Osteoblast (primary cell): ENCODE data around the gene CCDC12. TPM values are rescaled to one million over a fixed set of nuclear protein-coding genes. Genes with fewer than 3 reads are reported as not detected.
A peak's percentile ranks its signal among the peaks of the same experiment; 100 is the strongest.

Source experiments
- DNase-seq: peaks from one replicate; pipeline ENCODE4 v3.0.0; 2011; ENCODE audit warnings: low spot score, mixed read lengths; ENCODE audit not compliant: insufficient read length; ENCODE audit errors: missing footprints
- H2AFZ ChIP-seq: 2 replicates; pipeline ENCODE4 v1.6.0; 2011; ENCODE audit warnings: mild to moderate bottlenecking, low read length
- H3K27ac ChIP-seq: 2 replicates; pipeline ENCODE4 v1.5.1; 2011; ENCODE audit warnings: mild to moderate bottlenecking, low read depth, low read length, moderate library complexity
- H3K27me3 ChIP-seq: 2 replicates; pipeline ENCODE4 v1.6.0; 2012; ENCODE audit warnings: mild to moderate bottlenecking, control low read depth, inconsistent platforms, low read length, moderate library complexity; ENCODE audit not compliant: insufficient read depth
- H3K36me3 ChIP-seq: 2 replicates; pipeline ENCODE4 v1.5.1; 2011; ENCODE audit warnings: mild to moderate bottlenecking, low read length, control low read depth, moderate library complexity; ENCODE audit not compliant: insufficient read depth
- H3K4me1 ChIP-seq: 2 replicates; pipeline ENCODE4 v1.5.1; 2011; ENCODE audit warnings: mild to moderate bottlenecking, low read length, control low read depth, moderate library complexity; ENCODE audit not compliant: insufficient read depth
- H3K4me2 ChIP-seq: 2 replicates; pipeline ENCODE4 v1.6.0; 2011; ENCODE audit warnings: mild to moderate bottlenecking, low read length; ENCODE audit not compliant: insufficient read depth
- H3K4me3 ChIP-seq: fragments of 200-600 bp; sonication (generic); 3 replicates; pipeline ENCODE4 v1.5.1; 2012; ENCODE audit warnings: mild to moderate bottlenecking, low read length, inconsistent platforms; ENCODE audit not compliant: insufficient read depth
- H3K79me2 ChIP-seq: 2 replicates; pipeline ENCODE4 v1.6.0; 2012; ENCODE audit warnings: mild to moderate bottlenecking, low read length, control low read depth, inconsistent platforms; ENCODE audit not compliant: insufficient read depth
- H3K9me3 ChIP-seq: 2 replicates; pipeline ENCODE4 v1.5.1; 2011; ENCODE audit warnings: low read depth, low read length, control low read depth
- H4K20me1 ChIP-seq: 2 replicates; pipeline ENCODE4 v1.6.0; 2012; ENCODE audit warnings: mild to moderate bottlenecking, low read length, control low read depth; ENCODE audit not compliant: insufficient read depth
- CTCF ChIP-seq: IDR thresholded peaks from 2 replicates; pipeline ENCODE4 v1.5.1; 2011; ENCODE audit warnings: mild to moderate bottlenecking, low read depth, low read length, moderate library complexity; ENCODE audit errors: extremely low read depth
- total RNA-seq: library from RNA; depleted of rRNA; stranded (reverse); fragments of >200 nt; gene quantifications from 2 replicates; pipeline ENCODE4 v1.2.3, GENCODE V29; 2012

CCDC12 gene
- total RNA-seq, 1 donor: 20.6 TPM

- Histone ChIP-seq H3K4me1 (peaks cover 27% of the 10 kb centered on the region), H3K36me3 (no peaks in the 10 kb centered on the region), H3K27me3 (no peaks in the 10 kb centered on the region), H3K79me2 (no peaks in the 10 kb centered on the region), H2AFZ (no peak overlapping the region), H3K9me3 (no peaks in the 10 kb centered on the region), H4K20me1 (no peaks in the 10 kb centered on the region), H3K27ac (no peak overlapping the region), H3K4me3 (no peak overlapping the region), H3K4me2 (no peak overlapping the region)
- no peak for TF ChIP-seq CTCF
- peak; percentile 48 for DNase-seq
Observed at GRCh38 chr3:46910166-46910760, 66.3 kb downstream of the CCDC12 start.

- Histone ChIP-seq H3K4me3 (no peak overlapping the region), H3K4me2 (peak overlapping the region; percentile 67), H4K20me1 (no peaks in the 10 kb centered on the region), H3K4me1 (peaks cover 27% of the 10 kb centered on the region), H3K36me3 (no peaks in the 10 kb centered on the region), H3K27me3 (no peaks in the 10 kb centered on the region), H3K9me3 (no peaks in the 10 kb centered on the region), H2AFZ (no peak overlapping the region), H3K27ac (no peak overlapping the region), H3K79me2 (no peaks in the 10 kb centered on the region)
- DNase-seq: peak; percentile 98
- TF ChIP-seq CTCF: peak; percentile 95
Observed at GRCh38 chr3:46909535-46910161, 66.9 kb downstream of the CCDC12 start.

GRCh38 chr3:46908986-46909534, 67.5 kb downstream of the CCDC12 start:
- H3K4me2 ChIP-seq: peak overlapping the region; percentile 67
- no peak for DNase-seq
- TF ChIP-seq CTCF: no peak
- no peaks in the 10 kb centered on the region for H4K20me1 ChIP-seq
- H3K27me3 ChIP-seq: no peaks in the 10 kb centered on the region
- no peaks in the 10 kb centered on the region for H3K79me2 ChIP-seq
- no peaks in the 10 kb centered on the region for H3K9me3 ChIP-seq
- no peak overlapping the region for H2AFZ ChIP-seq
- H3K36me3 ChIP-seq: no peaks in the 10 kb centered on the region
- H3K4me3 ChIP-seq: no peak overlapping the region
- H3K27ac ChIP-seq: no peak overlapping the region
- peaks cover 26% of the 10 kb centered on the region for H3K4me1 ChIP-seq

GRCh38 chr3:46908294-46908985, 68.1 kb downstream of the CCDC12 start:
- Histone ChIP-seq H3K4me1 (peaks cover 20% of the 10 kb centered on the region), H3K27ac (peak overlapping the region; percentile 28), H3K4me3 (peak overlapping the region; percentile 41), H3K4me2 (peak overlapping the region; percentile 67), H2AFZ (no peak overlapping the region), H3K79me2 (no peaks in the 10 kb centered on the region), H3K36me3 (no peaks in the 10 kb centered on the region), H4K20me1 (no peaks in the 10 kb centered on the region), H3K9me3 (no peaks in the 10 kb centered on the region), H3K27me3 (no peaks in the 10 kb centered on the region)
- DNase-seq: peak; percentile 91
- TF ChIP-seq CTCF: peak; percentile 19
